Activated CD8-positive, alpha-beta memory T cell treated with anti-CD3 and anti-CD28 coated beads, Interleukin-2, amount 50 U/mL, for 1 hour (primary cell): Measurements from ENCODE around the gene MAST4.
"Not testable (repeated sequence)": the region's sequence is repeated elsewhere in the genome, so short reads cannot be mapped to it uniquely, and the experiment has no call there.

Experiments used
- DNase-seq: peaks from one replicate; pipeline ENCODE4 v3.0.0-alpha.2; 2020; ENCODE audit errors: extremely low read depth

The MAST4 gene

DNA sequence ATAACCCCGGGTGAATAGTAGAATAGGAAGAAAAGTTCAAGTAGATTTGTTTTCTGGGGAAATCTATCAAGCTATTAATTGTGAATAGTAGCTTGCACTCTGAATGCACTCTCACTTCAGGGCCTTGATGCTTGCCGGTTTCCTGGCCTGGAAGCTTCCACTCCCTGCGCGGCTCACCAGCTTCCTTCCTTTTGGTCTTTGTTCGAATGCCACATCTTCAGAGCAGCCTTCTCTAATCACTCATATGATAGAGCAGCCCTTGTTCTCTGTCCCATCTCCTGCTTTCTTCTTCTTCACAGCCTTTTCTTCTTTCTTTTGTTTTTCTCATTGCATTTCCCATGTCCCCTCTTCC, 146.7 kb downstream of the MAST4 start:
- DNase-seq, result no peak

DNA sequence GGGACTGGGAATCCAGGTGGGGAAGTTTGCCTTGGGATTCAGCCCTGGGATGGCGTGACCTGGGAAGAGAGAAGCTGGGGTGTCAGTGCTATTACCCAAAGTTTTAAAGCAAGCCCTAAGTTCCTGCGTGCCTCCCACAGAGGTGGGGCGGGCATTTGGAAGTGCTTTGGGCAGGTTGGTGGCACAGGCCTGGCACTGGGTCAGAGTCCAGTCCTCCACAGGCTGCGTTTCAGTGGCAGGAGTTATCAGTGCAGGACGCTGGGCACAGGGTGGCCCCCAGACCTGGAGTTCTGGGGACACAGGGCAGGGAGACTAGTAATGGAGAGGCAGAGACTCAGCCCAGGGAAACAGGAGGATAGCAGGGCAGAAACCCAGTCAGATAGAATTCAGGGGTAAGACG, 147.2 kb downstream of the MAST4 start:
- DNase-seq, result no peak

DNA sequence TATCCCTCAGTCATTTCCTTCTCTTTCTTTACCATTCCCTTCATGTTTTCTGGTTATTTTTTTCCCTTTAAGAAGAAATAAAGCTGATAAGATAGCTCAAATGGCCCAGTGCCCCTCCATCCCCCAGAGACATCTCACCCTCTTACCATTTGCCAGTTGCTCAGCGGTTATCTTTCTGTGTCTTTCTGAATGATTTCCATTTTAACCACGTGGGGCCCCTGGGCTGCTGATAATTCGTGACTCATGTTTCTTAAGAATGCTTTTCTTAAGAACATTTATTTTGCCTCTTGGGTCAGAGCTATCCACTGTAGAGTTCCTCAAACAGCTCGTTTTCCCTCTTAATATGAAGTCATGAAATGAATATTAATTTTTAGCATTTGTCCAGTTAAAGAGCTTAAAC, 147.8 kb downstream of the MAST4 start:
- DNase-seq, result no peak

DNA sequence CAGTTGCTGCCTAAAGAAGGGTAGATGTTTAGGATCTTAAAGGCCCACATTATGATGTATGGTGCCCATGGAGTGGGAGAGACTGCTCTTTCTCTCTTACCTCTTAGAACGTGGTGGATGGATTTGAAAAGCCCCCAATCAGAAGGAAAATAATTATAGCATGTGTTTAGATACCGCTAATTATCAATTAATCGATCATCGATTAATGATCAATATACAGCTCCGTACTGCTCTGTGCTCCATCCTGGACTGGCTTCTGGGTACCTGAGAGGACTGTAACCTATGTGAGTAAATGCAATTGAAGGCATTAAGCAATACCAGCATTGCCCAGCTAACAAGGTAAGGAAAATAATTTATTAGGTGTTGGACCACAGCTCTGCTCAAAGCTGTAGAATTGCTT, 149.1 kb downstream of the MAST4 start:
- no peak for DNase-seq

DNA sequence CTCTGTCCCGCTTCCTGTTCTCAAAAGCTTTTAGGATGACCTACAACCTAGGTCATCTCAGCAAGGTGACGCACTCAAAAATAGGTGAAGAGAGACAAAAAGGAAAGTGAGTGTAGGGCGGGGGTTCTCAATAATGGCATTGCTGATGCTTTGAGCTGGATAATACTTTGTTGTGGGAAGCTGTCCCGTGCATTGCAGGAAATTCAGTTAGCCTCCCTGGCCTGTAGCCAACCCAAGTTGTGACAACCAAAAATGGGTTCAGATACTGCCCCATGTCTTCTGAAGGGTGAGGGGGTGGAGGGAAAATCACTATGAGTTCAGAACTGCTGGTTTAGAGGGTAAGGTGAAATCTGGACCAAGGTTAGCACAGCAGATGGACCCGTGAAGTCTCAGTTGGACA, 151.4 kb downstream of the MAST4 start:
- DNase-seq, result no peak

DNA sequence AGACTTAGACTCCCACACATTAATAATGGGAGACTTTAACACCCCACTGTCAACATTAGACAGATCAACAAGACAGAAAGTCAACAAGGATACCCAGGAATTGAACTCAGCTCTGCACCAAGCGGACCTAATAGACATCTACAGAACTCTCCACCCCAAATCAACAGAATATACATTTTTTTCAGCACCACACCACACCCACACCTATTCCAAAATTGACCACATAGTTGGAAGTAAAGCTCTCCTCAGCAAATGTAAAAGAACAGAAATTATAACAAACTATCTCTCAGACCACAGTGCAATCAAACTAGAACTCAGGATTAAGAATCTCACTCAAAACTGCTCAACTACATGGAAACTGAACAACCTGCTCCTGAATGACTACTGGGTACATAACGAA, 156.5 kb downstream of the MAST4 start:
- DNase-seq, result not testable (repeated sequence)

DNA sequence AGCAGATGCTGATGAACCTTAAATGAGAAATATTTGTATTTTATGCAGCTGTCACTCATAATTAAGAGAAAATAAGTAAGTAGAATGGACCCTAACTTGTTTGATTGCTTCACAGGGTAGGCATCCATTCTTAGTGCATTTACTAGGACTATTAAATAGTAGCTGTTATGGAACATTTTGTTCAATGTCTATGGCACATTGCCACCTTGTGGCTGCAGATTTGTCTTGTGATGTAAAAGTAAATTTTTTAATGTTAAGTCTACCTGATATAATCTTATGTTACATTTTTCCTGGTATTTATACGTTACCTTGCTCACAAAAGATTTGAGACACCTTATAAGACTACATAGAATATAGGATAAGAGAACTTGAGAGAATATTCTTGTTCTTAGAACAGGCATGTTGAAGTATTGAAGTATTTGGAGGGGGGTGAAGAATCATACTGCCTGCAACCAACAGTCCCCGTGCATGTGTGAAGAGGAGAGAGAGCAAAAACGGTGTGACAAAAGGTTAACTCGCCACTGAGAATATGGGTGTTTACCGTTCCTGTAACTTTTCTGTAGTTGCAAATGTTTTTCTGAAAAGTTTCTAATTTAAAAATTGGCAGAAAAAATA, 161.1 kb downstream of the MAST4 start:
- DNase-seq, result no peak

DNA sequence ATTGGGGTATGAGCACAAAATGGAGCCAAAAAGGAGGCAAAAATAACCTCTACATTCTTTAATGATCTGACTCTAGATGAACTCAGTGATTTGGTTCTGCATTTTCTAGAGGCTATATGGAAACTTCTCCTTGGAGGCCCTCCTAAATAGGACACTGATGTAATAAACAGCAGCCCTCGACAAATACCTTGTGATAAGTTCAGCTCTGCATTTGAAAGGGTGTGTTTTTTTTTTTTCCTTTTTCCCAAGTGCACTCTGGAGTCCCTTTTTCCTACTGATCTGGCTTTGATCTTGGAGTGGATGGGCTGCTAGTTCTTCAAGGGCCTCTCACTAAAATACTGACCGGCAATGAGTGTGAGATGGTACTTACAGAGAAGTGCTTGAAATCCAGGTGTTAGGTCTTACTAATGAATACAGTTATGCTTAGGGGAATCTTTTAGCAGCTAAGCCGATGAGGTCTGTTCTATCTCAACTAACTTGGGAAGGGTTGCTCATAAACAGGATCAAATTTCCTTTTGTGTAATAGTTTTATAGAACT, 161.7 kb downstream of the MAST4 start:
- DNase-seq, result no peak

DNA sequence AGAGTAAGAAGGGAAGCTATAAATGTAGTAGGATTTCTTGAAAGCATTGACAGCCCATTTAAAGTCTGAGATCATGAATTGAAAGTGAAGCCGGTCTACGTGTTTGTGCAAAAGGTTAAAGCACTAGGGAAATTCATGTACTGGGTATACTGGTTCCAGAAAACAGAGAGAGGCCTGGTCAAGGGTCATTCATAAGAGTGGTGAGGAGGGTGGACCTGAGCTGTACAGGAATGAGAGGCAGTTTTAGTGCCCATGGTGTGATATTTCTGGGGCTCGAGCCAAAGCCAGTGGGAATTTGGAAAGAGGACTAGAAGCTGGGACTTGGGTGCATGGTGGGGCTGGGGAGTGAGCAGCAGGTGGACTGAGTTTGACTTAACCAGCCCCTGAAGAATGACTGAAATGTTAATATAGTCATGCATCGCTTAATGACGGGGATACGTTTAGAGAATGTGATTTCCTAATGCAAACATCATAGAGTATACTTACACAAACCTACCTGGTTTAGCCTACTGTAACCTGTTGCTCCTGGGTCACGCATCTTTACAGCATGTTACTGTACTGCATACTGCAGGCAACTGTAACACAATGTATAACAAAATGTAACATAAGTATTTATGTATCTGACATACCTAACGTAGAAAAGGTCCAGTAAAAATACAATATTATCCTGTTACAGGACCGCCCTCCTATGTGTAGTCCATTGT, 173.0 kb downstream of the MAST4 start:
- DNase-seq, result no peak

DNA sequence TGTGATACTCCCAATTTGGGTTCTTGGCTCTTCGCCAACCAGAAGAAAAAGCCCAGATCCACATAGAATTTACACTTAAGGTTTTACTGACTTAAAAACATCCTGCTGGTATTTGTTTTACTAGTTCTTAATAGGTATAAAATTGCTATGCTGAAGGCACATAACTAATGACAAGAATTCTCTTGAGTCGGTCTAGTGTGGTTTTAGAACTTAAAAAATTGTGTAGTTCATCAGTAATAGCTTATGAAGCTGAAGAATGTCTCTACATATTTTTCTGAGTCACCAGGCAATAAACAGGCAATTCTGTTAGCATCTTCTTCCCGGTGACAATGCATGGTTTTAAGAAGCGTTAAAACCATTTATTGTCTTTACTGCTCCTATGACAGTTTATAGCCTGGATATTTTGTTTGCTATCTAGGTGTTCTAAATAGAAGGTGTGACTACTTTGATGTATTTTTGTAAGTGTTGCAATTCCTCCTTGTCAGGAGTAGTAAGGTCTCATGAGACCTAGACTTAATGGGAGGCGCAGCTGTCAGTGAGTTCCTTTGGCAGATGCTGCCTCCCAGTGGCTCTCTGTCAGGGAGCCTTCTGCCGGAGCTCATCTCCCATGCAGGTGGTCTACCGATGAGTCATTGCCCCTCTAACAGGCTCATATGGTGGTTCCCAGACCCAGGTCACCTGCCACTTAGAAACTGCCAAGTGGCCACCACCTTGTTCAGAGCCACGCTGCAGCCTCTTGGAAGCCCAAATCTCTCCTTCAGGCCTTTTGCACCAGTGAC, 173.8 kb downstream of the MAST4 start:
- DNase-seq, result no peak

DNA sequence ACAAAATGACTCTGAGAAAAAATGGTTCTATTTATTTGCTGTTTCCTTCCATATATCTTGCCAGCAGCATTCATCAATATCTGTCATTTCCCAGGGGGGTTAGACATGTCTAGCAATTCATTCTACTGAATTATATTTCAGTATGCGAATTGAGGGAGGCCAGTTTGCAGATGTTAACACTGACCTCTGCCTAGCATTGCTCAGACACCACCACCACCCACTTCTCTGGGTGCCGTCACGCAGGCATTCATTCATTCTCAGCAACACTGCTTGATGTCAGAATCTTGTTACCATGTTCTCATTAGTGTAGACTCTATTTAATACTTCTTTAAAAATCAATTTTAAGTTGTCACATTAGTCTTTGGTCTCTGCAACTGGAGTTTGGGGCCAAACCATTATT, 181.7 kb downstream of the MAST4 start:
- DNase-seq, result no peak

DNA sequence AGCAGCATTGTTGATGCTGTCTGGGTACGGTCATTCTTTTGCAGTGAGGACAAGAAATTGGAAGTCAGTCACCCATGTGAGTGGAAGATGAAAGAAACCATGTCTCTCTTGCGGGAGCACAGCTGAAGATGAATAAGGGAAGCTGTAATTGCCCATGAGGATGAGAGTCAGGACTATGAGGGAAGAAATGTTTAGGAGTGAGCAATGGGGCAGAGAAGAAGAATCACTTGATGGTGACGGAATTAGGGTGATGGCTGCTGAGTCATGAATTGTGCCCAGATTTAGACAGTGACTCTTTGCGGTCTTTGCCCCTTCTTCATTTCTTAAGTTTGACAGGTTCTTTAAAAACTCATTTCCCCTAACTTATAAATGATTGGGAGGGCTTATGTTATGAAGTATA, 183.3 kb downstream of the MAST4 start:
- DNase-seq, result no peak

DNA sequence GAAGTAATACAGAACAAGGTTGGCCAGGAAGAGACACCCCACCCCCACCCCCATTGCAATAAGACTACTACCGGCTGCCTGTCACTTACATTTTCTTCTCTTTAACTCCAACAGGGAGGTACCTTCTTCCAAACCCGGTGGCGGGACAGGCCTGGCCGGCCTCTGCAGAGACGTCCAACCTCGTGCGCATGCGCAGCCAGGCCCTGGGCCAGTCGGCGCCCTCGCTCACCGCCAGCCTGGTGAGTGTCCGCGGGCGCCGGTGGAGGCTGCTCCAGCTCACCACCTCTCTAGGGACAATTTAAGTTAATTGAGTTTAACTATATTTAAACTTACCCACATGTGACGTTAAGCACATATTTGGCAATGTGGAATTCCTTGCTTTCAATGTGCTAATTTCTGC, 192.4 kb downstream of the MAST4 start:
- no peak for DNase-seq

DNA sequence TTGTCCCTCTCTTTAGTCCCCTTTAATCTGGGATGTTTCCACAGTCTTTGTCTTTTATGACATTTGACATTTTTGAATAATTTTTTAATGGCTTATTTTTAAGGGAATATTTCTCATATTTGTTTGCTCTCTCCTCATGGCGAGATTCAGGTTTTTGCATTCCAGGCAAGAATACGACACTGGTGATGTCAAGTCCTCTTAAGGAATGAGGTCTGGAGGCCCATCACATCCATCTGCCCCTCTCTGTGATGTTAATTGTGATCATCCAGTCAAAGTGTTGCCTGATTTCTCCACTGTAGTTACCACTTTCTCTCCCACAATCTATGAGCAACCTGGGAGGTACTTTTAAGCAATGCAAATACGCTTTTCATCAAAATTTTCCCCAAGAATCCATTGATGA, 193.2 kb downstream of the MAST4 start:
- DNase-seq, result no peak

DNA sequence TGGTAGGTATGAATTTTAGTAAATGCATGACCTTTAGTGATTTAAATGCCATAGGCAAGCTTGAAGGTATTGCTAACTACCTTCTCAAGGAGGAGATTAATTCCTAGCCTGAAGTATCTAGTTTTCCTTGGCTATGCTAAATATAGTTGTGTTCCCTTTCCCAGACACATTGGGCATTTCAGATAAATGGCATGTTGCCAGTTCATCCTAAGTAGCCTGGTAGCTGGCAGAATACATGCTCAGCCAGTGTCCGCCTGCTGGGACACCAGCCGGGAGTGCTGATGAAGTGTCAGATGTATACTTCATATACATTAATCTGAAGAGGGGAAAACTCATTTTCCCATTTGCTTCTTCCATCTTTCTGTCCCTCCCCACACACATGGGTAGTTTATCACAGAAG, 196.9 kb downstream of the MAST4 start:
- DNase-seq, result no peak

DNA sequence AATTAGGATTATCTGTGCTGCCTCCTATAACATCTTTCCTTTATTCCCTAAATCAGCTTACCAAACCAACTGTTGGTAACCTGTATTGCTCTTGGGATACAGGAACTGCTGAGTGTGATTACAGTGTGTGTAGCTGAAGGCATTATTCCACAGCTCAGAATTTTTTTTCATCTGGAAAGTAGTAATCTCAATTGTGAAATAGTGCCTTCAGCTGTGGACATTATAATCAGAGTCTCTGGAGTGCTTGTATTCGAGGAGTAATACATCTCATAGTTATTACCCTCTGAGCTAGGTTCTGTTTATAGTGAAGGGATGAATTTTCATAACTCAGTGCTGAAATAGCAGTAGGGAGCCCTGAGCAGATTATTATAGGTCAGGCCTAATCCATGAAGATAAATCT, 199.5 kb downstream of the MAST4 start:
- no peak for DNase-seq

DNA sequence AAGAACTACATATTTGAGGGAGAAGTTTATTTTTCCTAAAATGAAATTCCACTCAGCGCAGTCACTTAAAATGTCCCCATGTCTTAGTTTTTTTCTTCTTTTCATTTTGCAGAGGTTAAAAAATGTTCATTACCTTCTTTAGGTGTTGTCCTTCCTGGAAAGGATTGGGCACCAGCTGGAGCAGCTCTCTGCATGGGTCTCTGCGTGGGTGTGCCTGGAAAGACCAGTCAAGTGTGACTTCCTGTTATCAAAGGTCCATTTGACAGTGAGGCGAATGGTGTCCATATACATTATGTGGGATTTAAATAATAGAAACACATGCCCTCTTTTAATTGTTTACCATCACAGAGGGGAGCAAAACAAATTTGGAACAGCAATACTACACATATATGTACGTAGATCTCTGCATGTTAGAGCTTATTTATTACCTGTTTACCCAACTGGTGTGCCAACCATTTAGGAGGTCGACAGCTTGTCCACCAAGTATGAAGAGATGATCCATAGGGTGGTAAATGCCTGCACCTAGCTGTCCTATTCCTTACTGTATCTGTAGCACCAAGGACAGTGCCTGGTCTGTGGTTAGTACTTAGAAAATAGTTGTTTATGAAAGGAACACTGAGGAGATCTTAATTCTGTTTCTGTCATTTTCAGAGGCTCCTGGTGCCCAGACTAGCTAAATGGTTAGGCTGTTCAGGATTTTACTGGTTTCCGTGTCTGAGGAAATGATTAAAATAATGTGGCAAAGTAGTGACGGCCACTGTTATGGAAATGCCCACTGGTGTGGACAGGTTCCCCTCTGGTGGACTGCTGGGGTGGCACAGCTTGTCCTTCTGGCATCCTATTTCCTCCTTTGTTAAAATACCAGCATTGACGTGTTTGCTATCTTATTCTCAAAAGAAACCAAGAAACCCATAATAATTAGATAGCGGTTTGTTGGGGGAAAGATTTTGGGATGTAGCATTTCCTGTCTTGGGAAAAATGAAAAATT, 200.4 kb downstream of the MAST4 start:
- DNase-seq, result no peak

DNA sequence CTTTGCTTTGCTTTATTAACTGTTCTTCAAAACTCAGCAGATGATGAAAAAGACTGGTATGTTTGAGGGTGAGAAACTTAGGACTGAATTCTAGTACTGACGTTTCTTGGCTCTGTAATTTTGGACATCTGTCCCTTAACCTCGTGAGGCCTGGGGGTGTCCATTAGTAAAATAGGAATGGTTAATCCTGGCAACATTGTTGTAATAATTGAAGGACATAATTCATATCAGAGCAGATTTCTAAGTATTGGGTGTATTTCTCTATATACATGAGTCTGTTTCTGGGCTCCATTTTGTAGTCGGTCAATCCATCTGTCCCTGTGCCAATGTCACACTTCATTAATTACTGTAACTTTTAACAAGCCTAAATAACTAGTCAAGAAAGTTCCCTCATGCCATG, 206.7 kb downstream of the MAST4 start:
- DNase-seq, result no peak

DNA sequence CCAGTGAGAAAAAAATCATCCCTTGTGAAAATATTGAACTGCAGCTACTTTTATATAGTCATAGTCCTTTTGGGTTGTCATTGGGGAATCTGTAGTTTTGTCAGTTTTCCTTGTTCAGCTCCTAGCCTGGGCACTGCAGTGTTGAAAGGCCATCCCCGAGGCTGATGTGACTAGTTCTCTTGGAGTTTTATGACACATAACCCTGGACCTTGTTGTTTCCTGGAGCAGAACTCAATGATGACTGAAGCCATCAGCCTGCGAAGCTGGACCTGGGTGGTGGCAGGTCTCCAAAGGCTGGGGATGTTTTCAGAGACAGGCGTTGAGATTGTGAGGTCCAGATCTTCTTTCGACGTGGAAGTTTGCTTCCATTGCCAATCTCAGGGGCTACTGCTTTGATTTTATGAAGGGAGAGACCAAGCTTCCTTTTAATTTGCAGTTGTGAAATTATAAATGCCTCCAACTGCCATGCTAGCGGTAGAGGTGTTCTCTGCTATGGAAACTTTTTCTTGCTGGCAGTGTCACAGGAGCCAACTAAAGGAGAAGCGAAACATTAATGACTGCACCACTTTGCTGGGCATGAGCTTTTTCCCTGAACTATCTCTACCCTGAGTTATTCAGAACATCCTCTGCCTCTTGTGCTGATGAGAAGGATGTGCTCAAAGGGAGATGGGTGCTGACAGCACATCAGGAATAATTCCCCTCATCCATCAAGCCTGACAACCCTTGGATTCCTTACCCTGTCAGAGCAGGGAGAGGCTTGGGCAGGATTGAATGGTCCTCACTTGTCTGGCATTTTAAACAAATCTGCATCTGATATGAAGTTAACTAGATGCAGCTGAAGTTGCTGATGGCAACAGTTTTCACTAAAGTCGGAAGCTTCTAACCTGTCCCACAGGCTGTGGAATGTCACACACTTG, 209.6 kb downstream of the MAST4 start:
- no peak for DNase-seq

DNA sequence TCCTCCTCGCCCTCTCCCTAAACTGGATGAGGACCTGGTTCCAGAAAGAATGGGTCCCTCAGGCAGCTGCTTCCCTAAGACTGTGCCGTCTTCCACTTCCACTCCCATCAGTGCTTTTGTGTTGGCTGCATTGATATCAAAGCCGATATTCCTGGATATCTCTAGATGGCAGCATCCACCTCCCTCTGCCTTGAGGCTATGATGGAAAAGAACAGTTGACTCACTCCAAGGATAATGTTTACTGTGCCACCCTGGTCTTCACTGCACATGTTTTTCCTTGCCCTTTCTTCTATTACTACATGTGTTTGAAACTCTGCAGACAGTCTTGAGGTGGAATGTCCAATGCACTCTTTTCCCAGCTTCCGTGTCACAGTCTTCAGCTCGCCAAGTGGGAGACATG, 211.6 kb downstream of the MAST4 start:
- DNase-seq, result no peak

DNA sequence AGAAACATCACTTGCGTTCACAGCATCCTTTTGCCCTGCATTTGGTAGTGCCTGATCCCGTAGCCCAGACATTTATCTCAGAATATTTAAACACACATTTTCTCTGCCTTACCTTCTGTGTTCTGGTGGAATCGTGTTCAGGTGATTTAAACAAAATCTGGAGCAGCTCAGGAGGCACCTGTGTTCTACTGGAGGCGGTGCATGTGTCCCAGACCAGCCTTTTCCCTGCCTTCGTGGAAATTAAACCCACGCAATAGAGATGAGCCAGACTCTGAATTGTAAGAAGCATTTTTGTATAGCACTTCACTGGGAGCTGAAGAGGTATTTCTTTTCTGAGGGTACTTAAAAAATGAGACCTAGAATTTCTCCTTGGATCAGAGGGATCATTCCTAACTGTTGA, 212.5 kb downstream of the MAST4 start:
- no peak for DNase-seq
